ENCODE results near the gene CCK.

Gene CCK

GRCh38 chr3:42269647-42270046 lies 3.7 kb upstream of the CCK start:
- no peak for DNase-seq (ENCODE audit: low read depth in 2 of 2, low spot score in 1 of 2)

- DNase-seq (ENCODE audit: low read depth in 2 of 2, low spot score in 1 of 2): no peak
Observed at GRCh38 chr3:42267878-42268277, 1.9 kb upstream of the CCK start.

- DNase-seq (ENCODE audit: low read depth in 2 of 2, low spot score in 1 of 2): no peak
Observed at GRCh38 chr3:42265059-42265991, 660 bp downstream of the CCK start.

GRCh38 chr3:42264399-42265058 lies 1.5 kb downstream of the CCK start:
- DNase-seq (ENCODE audit: low read depth in 2 of 2, low spot score in 1 of 2): no peak

GRCh38 chr3:42263354-42264346 lies 2.3 kb downstream of the CCK start:
- DNase-seq (ENCODE audit: low read depth in 2 of 2, low spot score in 1 of 2): no peak

GRCh38 chr3:42262525-42262924 lies 3.5 kb downstream of the CCK start:
- no peak for DNase-seq (ENCODE audit: low read depth in 2 of 2, low spot score in 1 of 2)

- DNase-seq (ENCODE audit: low read depth in 2 of 2, low spot score in 1 of 2): no peak
Observed at GRCh38 chr3:42257007-42257406, 9.0 kb downstream of the CCK start.

GRCh38 chr3:42256135-42256819 lies 9.7 kb downstream of the CCK start:
- no peak for DNase-seq (ENCODE audit: low read depth in 2 of 2, low spot score in 1 of 2)

GRCh38 chr3:42254566-42254965 lies 11.4 kb downstream of the CCK start:
- no peak for DNase-seq (ENCODE audit: low read depth in 2 of 2, low spot score in 1 of 2)

GRCh38 chr3:42250761-42251160 lies 15.2 kb downstream of the CCK start:
- DNase-seq (ENCODE audit: low read depth in 2 of 2, low spot score in 1 of 2): no peak

- DNase-seq (ENCODE audit: low read depth in 2 of 2, low spot score in 1 of 2): peak; percentile 14 to 30
Observed at GRCh38 chr3:42247576-42248027, 18.4 kb downstream of the CCK start.

GRCh38 chr3:42246091-42246490 lies 19.9 kb downstream of the CCK start:
- no peak for DNase-seq (ENCODE audit: low read depth in 2 of 2, low spot score in 1 of 2)

GRCh38 chr3:42236611-42237010 lies 29.4 kb downstream of the CCK start:
- DNase-seq (ENCODE audit: low read depth in 2 of 2, low spot score in 1 of 2): no peak

GRCh38 chr3:42235532-42235931 lies 30.5 kb downstream of the CCK start:
- no peak for DNase-seq (ENCODE audit: low read depth in 2 of 2, low spot score in 1 of 2)

GRCh38 chr3:42230860-42231259 lies 35.1 kb downstream of the CCK start:
- no peak for DNase-seq (ENCODE audit: low read depth in 2 of 2, low spot score in 1 of 2)

GRCh38 chr3:42229942-42230688 lies 35.9 kb downstream of the CCK start:
- no peak for DNase-seq (ENCODE audit: low read depth in 2 of 2, low spot score in 1 of 2)

GRCh38 chr3:42229266-42229941 lies 36.6 kb downstream of the CCK start:
- no peak for DNase-seq (ENCODE audit: low read depth in 2 of 2, low spot score in 1 of 2)

GRCh38 chr3:42228796-42229195 lies 37.2 kb downstream of the CCK start:
- no peak for DNase-seq (ENCODE audit: low read depth in 2 of 2, low spot score in 1 of 2)
